Central memory CD8-positive, alpha-beta T cell (primary cell): ENCODE measurements around the gene REP15.
"Not testable (repeated sequence)": the region's sequence is repeated elsewhere in the genome, so short reads cannot be mapped to it uniquely, and the experiment has no call there.

Experiments
- ATAC-seq: fragments of 150-1000 bp; cut with Tn5 transposase; replicated peaks from 2 replicates; pipeline ENCODE4 v1.10.0; 2022; ENCODE audit warnings: mild to moderate bottlenecking, moderate FRiP score, moderate number of reproducible peaks; ENCODE audit not compliant: poor library complexity, severe bottlenecking; ENCODE audit errors: extremely low read depth
- DNase-seq, 2 donors: peaks; one replicate each; pipeline ENCODE4 v3.0.0; 2021; ENCODE audit warnings: low spot score in 2 of 2
- H3K27ac Mint-ChIP-seq: one replicate; pipeline ENCODE4 v1.8.0; 2022; ENCODE audit warnings: low read depth, mild to moderate bottlenecking, moderate library complexity, mixed read lengths
- H3K27me3 Mint-ChIP-seq: one replicate; pipeline ENCODE4 v1.8.0; 2022; ENCODE audit warnings: mixed read lengths
- H3K36me3 Mint-ChIP-seq: one replicate; pipeline ENCODE4 v1.8.0; 2022; ENCODE audit warnings: mild to moderate bottlenecking, moderate library complexity, mixed read lengths; ENCODE audit not compliant: insufficient read depth
- H3K4me1 Mint-ChIP-seq: one replicate; pipeline ENCODE4 v1.8.0; 2022; ENCODE audit warnings: mixed read lengths
- H3K4me3 Mint-ChIP-seq: one replicate; pipeline ENCODE4 v1.8.0; 2022; ENCODE audit warnings: mild to moderate bottlenecking, moderate library complexity, mixed read lengths
- H3K9me3 Mint-ChIP-seq: one replicate; pipeline ENCODE4 v1.8.0; 2022; ENCODE audit warnings: mixed read lengths

Gene REP15

GRCh38 chr12:27696293-27696652 is at the start of gene REP15:
Gene REP15, plus strand, starts transcription at chr12:27696447. Its CDS starts 116 bp downstream, at chr12:27696563.
- H3K4me3 Mint-ChIP-seq: no peak within 1 kb of the TSS
- no peak for ATAC-seq

GRCh38 chr12:27650011-27650410 is 46.2 kb upstream of the REP15 start:
- Mint-ChIP-seq H3K4me1 (no peaks in the 10 kb centered on the region), H3K36me3 (no peaks in the 10 kb centered on the region), H3K27me3 (no peaks in the 10 kb centered on the region), H3K4me3 (no peak overlapping the region), H3K9me3 (no peaks in the 10 kb centered on the region), H3K27ac (no peak overlapping the region)
- ATAC-seq: no peak
- no peak for DNase-seq

More at GRCh38 chr12:27696293-27696652, at the start of gene REP15:
- H3K36me3 Mint-ChIP-seq: peaks cover 2% of the 10 kb centered on the region
- H3K27me3 Mint-ChIP-seq: no peaks in the 10 kb centered on the region
- no peaks in the 10 kb centered on the region for H3K9me3 Mint-ChIP-seq
- no peak for DNase-seq
- H3K27ac Mint-ChIP-seq: no peak within 1 kb of the TSS
- H3K4me1 Mint-ChIP-seq: no peaks in the 10 kb centered on the region

GRCh38 chr12:27651201-27651600 is 45.0 kb upstream of the REP15 start:
- Mint-ChIP-seq H3K4me1 (no peaks in the 10 kb centered on the region), H3K27me3 (no peaks in the 10 kb centered on the region), H3K27ac (no peak overlapping the region), H3K4me3 (no peak overlapping the region), H3K36me3 (no peaks in the 10 kb centered on the region), H3K9me3 (no peaks in the 10 kb centered on the region)
- no peak for DNase-seq
- ATAC-seq: no peak

GRCh38 chr12:27652174-27652763 is 44.0 kb upstream of the REP15 start:
- no peaks in the 10 kb centered on the region for H3K36me3 Mint-ChIP-seq
- no peak for ATAC-seq
- no peak overlapping the region for H3K4me3 Mint-ChIP-seq
- no peaks in the 10 kb centered on the region for H3K27me3 Mint-ChIP-seq
- H3K27ac Mint-ChIP-seq: no peak overlapping the region
- no peak for DNase-seq
- H3K9me3 Mint-ChIP-seq: no peaks in the 10 kb centered on the region
- H3K4me1 Mint-ChIP-seq: no peaks in the 10 kb centered on the region

- no peak for ATAC-seq
- Mint-ChIP-seq H3K9me3 (no peaks in the 10 kb centered on the region), H3K4me3 (no peak overlapping the region), H3K36me3 (no peaks in the 10 kb centered on the region), H3K27ac (no peak overlapping the region), H3K4me1 (no peaks in the 10 kb centered on the region), H3K27me3 (no peaks in the 10 kb centered on the region)
- no peak for DNase-seq
Measured at GRCh38 chr12:27653661-27654060, 42.6 kb upstream of the REP15 start.

- not testable (repeated sequence) for H3K4me3 Mint-ChIP-seq, H3K9me3 Mint-ChIP-seq, DNase-seq, H3K27me3 Mint-ChIP-seq, H3K27ac Mint-ChIP-seq, H3K36me3 Mint-ChIP-seq, H3K4me1 Mint-ChIP-seq
- peak; percentile 24 for ATAC-seq
Measured at GRCh38 chr12:27655476-27655875, 40.8 kb upstream of the REP15 start.

GRCh38 chr12:27657296-27657695 is 39.0 kb upstream of the REP15 start:
- H3K27ac Mint-ChIP-seq: no peak overlapping the region
- H3K36me3 Mint-ChIP-seq: peaks cover 2% of the 10 kb centered on the region
- H3K27me3 Mint-ChIP-seq: peaks cover 9% of the 10 kb centered on the region
- DNase-seq (no peak), ATAC-seq (no peak)
- no peaks in the 10 kb centered on the region for H3K4me1 Mint-ChIP-seq
- no peaks in the 10 kb centered on the region for H3K9me3 Mint-ChIP-seq
- H3K4me3 Mint-ChIP-seq: no peak overlapping the region

- no peak for ATAC-seq
- Mint-ChIP-seq H3K9me3 (no peaks in the 10 kb centered on the region), H3K27ac (no peak overlapping the region), H3K4me1 (no peaks in the 10 kb centered on the region), H3K4me3 (no peak overlapping the region), H3K36me3 (peaks cover 4% of the 10 kb centered on the region), H3K27me3 (peaks cover 19% of the 10 kb centered on the region)
- DNase-seq: no peak
Measured at GRCh38 chr12:27665704-27666103, 30.5 kb upstream of the REP15 start.

- peaks cover 20% of the 10 kb centered on the region for H3K27me3 Mint-ChIP-seq
- H3K9me3 Mint-ChIP-seq: no peaks in the 10 kb centered on the region
- no peak for ATAC-seq
- H3K4me3 Mint-ChIP-seq: no peak overlapping the region
- DNase-seq: no peak
- H3K4me1 Mint-ChIP-seq: no peaks in the 10 kb centered on the region
- H3K36me3 Mint-ChIP-seq: peaks cover 3% of the 10 kb centered on the region
- H3K27ac Mint-ChIP-seq: no peak overlapping the region
Measured at GRCh38 chr12:27666510-27666909, 29.7 kb upstream of the REP15 start.

- peaks cover 20% of the 10 kb centered on the region for H3K27me3 Mint-ChIP-seq
- no peak for DNase-seq
- peaks cover 1% of the 10 kb centered on the region for H3K36me3 Mint-ChIP-seq
- H3K27ac Mint-ChIP-seq: no peak overlapping the region
- H3K4me1 Mint-ChIP-seq: no peaks in the 10 kb centered on the region
- ATAC-seq: no peak
- no peak overlapping the region for H3K4me3 Mint-ChIP-seq
- H3K9me3 Mint-ChIP-seq: no peaks in the 10 kb centered on the region
Measured at GRCh38 chr12:27667540-27667939, 28.7 kb upstream of the REP15 start.

- peaks cover 10% of the 10 kb centered on the region for H3K27me3 Mint-ChIP-seq
- H3K36me3 Mint-ChIP-seq: peaks cover 1% of the 10 kb centered on the region
- H3K4me1 Mint-ChIP-seq: no peaks in the 10 kb centered on the region
- no peak overlapping the region for H3K27ac Mint-ChIP-seq
- no peaks in the 10 kb centered on the region for H3K9me3 Mint-ChIP-seq
- DNase-seq (no peak), ATAC-seq (no peak)
- no peak overlapping the region for H3K4me3 Mint-ChIP-seq
Measured at GRCh38 chr12:27672051-27672450, 24.2 kb upstream of the REP15 start.

GRCh38 chr12:27672643-27673042 is 23.6 kb upstream of the REP15 start:
- no peak overlapping the region for H3K27ac Mint-ChIP-seq
- peaks cover 10% of the 10 kb centered on the region for H3K27me3 Mint-ChIP-seq
- H3K4me1 Mint-ChIP-seq: no peaks in the 10 kb centered on the region
- H3K36me3 Mint-ChIP-seq: no peaks in the 10 kb centered on the region
- no peaks in the 10 kb centered on the region for H3K9me3 Mint-ChIP-seq
- ATAC-seq: no peak
- H3K4me3 Mint-ChIP-seq: no peak overlapping the region
- DNase-seq: no peak

- DNase-seq (no peak), ATAC-seq (no peak)
- no peaks in the 10 kb centered on the region for H3K4me1 Mint-ChIP-seq
- no peak overlapping the region for H3K27ac Mint-ChIP-seq
- no peaks in the 10 kb centered on the region for H3K9me3 Mint-ChIP-seq
- no peak overlapping the region for H3K4me3 Mint-ChIP-seq
- no peaks in the 10 kb centered on the region for H3K36me3 Mint-ChIP-seq
- peaks cover 10% of the 10 kb centered on the region for H3K27me3 Mint-ChIP-seq
Measured at GRCh38 chr12:27673101-27673718, 23.0 kb upstream of the REP15 start.
